ENCODE measurements around the gene POM121C.
"Not testable (repeated sequence)": the region's sequence is repeated elsewhere in the genome, so short reads cannot be mapped to it uniquely, and the experiment has no call there.

The POM121C gene

DNA sequence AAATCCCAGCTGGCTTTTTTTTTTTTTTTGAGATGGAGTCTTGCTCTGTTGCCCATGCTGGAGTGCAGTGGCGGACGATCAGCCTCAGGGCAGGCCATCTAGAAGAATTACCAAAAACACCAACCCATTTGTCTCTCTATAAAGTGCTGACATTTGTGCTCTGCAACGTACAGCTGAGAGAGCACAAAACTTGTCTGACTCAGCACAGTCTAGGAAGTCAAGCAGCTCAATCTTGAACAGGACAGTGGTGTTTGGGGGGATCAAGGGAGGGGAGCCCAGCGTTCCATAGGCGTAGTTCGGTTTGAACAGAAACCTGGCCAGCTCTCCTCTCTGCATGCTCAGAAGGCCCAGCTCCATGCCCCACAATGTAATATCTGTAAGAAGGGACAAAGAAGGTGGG lies 92.9 kb downstream of the POM121C start:
- DNase-seq (ENCODE audit: low read depth in 2 of 2): not testable (repeated sequence)

DNA sequence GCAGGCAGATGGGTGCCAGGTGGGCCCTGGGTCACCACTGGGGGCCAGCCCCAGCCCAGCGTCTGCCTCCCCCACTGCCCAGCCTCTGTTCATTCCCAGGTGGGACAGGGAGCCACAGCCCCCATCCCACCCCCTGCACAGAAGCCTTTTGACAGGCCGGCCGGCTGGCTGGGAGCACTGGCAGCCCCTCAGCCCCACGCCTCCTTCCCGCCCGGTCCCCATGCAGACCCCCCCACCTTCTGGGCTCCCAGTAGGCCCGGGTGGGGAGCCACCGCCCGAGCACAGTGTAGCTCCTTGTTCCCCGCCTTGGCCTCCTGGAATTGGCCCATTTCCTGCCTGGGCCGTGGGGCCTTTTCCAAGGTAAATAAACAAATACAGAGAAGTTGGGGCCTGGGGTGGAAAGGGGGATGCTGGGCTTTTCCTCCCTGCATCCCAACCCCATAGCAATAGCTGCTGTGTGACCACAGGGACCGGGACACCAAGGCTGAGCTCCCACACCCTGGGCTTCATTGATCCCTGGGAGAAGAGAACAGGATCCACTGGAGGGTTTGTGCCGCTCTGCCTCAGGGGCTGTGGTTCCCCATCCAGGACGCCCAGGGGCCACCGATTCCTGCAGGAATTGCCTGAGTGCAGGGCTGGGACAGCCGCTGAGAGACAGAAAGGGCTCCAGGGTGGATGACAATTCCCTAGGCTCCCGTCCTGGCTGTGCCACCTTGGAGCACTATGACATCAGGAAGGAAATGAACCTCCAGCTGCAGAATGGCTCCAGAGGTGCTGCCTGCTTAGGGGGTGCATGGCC lies 111.4 kb downstream of the POM121C start:
- DNase-seq (ENCODE audit: low read depth in 2 of 2): not testable (repeated sequence)

DNA sequence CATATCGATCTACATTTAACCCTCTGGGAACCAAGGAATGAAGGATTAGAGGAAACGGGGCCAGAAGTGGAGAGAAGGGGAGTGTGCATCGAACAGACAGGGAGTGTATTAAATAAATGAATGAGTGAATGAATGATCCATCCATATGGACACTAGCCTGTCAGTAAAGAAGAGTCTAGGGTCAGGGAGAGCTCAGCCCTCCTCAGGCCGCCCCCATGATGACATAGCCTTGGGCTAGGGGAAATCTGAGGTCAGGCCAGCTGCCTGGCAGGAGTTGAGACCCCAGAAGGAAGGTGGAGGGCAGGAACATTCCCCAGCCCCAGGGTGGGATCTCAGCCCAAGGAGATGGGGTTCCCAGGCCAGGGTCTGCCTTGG lies 112.0 kb downstream of the POM121C start:
- DNase-seq (ENCODE audit: low read depth in 2 of 2): not testable (repeated sequence)

DNA sequence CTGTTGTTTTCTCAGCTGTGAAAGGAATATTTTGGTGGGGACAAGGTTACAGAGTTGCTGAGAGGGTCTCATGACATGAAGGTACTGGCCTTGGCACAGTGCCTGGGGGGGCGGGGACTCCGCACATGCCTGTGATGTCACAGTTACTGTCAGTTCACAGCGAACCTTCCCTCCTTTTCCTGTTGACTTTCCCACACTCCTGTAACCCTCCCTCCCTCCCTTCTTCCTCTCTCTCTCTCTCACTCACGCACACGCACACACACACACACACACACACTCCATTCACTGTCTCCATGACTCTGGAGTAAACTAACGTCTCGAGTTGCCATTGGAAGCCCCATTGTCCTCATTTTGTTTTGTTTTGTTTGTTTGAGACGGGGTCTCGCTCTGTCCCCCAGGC lies 118.8 kb downstream of the POM121C start:
- not testable (repeated sequence) for DNase-seq (ENCODE audit: low read depth in 2 of 2)

Data from stimulated activated CD4-positive, alpha-beta T cell treated with anti-CD3 and anti-CD28 coated beads, Interleukin-4, amount 100 ng/mL, for 48 hours (primary cell).